Activated CD8-positive, alpha-beta T cell treated with anti-CD3 and anti-CD28 coated beads for 36 hours (primary cell): ENCODE measurements around the gene IL13RA1. TPM values are rescaled to one million over a fixed set of nuclear protein-coding genes. Genes with fewer than 3 reads are reported as not detected.
A peak's percentile ranks its signal among the peaks of the same experiment; 100 is the strongest.

Experiments
- ATAC-seq: fragments of 200-7000 bp; cut with Tn5 transposase; one replicate; pipeline ENCODE4 v1.10.0; 2021; ENCODE audit warnings: mild to moderate bottlenecking, moderate library complexity
- CTCF ChIA-PET: fragments of 350-600 bp; sonication (Branson Sonifier 250); formaldehyde crosslinking; loops from one replicate; lab custom pipeline; 2021; ENCODE audit warnings: antibody characterized with exemption; lab: Charles Lee
- POLR2A ChIA-PET: fragments of 350-600 bp; sonication (Branson Sonifier 250); formaldehyde crosslinking; loops from one replicate; lab custom pipeline; 2021; ENCODE audit warnings: antibody characterized with exemption; lab: Charles Lee
- DNase-seq: peaks from one replicate; pipeline ENCODE4 v3.0.0-alpha.2; 2020
- H3K27ac Mint-ChIP-seq: one replicate; pipeline ENCODE4 v1.8.0; 2021; ENCODE audit warnings: mild to moderate bottlenecking, mixed read lengths
- H3K27me3 Mint-ChIP-seq: one replicate; pipeline ENCODE4 v1.8.0; 2021; ENCODE audit warnings: mixed read lengths
- H3K36me3 Mint-ChIP-seq: one replicate; pipeline ENCODE4 v1.8.0; 2021; ENCODE audit warnings: low read depth, mixed read lengths
- H3K4me1 Mint-ChIP-seq: one replicate; pipeline ENCODE4 v1.8.0; 2021; ENCODE audit warnings: low read depth, mixed read lengths
- H3K4me3 Mint-ChIP-seq: one replicate; pipeline ENCODE4 v1.8.0; 2021; ENCODE audit warnings: mild to moderate bottlenecking, moderate library complexity, mixed read lengths
- H3K9me3 Mint-ChIP-seq: one replicate; pipeline ENCODE4 v1.8.0; 2021; ENCODE audit warnings: mixed read lengths
- CTCF ChIP-seq: fragments of 200-600 bp; IDR thresholded peaks from one replicate; pipeline ENCODE4 v1.8.0; 2022; ENCODE audit warnings: antibody characterized with exemption, mild to moderate bottlenecking
- intact Hi-C: fragments of 100-400 bp; cut with micrococcal nuclease; formaldehyde crosslinking; loops from one replicate; pipeline ENCODE4 v1.10.0; 2022
- total RNA-seq, 2 experiments: library from RNA; stranded (reverse); gene quantifications; one replicate each; pipeline ENCODE4 v1.2.3, GENCODE V29; 2021

IL13RA1 gene
- total RNA-seq, 2 experiments from 2014 or later: 0.18 TPM; not detected in 1

GRCh38 chrX:118823263-118824172 lies 96.1 kb downstream of the IL13RA1 start, which contains the start of gene ZCCHC12:
ZCCHC12 (plus strand) TSS chrX:118823824; CDS start chrX:118825245, 1,421 bp downstream.
- ChIA-PET CTCF (interaction anchor here (2.1 kb wide), 1 partner anchor 15 kb away, joined by 9 read pairs; no protein-coding TSS in a partner anchor), POLR2A (interaction anchor here (0.7 kb wide), 1 partner anchor 42 kb away, joined by 3 read pairs; no protein-coding TSS in a partner anchor)
- Mint-ChIP-seq H3K27ac (no peak within 1 kb of the TSS), H3K4me3 (peak within 1 kb of the TSS; percentile 59), H3K4me1 (peaks cover 23% of the 10 kb centered on the region), H3K27me3 (peaks cover 40% of the 10 kb centered on the region), H3K36me3 (peaks cover 1% of the 10 kb centered on the region), H3K9me3 (peaks cover 3% of the 10 kb centered on the region)
- DNase-seq (peak; percentile 59), ATAC-seq (peak; percentile 77)
- intact Hi-C loops: no loop called here
- TF ChIP-seq CTCF: no peak

GRCh38 chrX:118824173-118824730 lies 96.8 kb downstream of the IL13RA1 start:
- H3K9me3 Mint-ChIP-seq: peaks cover 3% of the 10 kb centered on the region

GRCh38 chrX:118825227-118825626 lies 97.8 kb downstream of the IL13RA1 start:
- ATAC-seq (no peak), DNase-seq (no peak)
- CTCF ChIA-PET: interaction anchor here (1.2 kb wide), 2 partner anchors 18 to 64 kb away, joined by 3 to 4 read pairs; no protein-coding TSS in a partner anchor
- TF ChIP-seq CTCF: no peak
- POLR2A ChIA-PET: no interaction called here
- Mint-ChIP-seq H3K4me1 (peaks cover 23% of the 10 kb centered on the region), H3K4me3 (no peak overlapping the region), H3K36me3 (peaks cover 1% of the 10 kb centered on the region), H3K9me3 (peaks cover 3% of the 10 kb centered on the region), H3K27ac (no peak overlapping the region), H3K27me3 (peaks cover 46% of the 10 kb centered on the region)
- intact Hi-C loops: no loop called here

More at GRCh38 chrX:118824173-118824730, 96.8 kb downstream of the IL13RA1 start:
- DNase-seq: peak; percentile 3
- no peak for TF ChIP-seq CTCF
- POLR2A ChIA-PET: no interaction called here
- Mint-ChIP-seq H3K4me1 (peaks cover 23% of the 10 kb centered on the region), H3K4me3 (peak overlapping the region; percentile 59), H3K27me3 (peaks cover 43% of the 10 kb centered on the region), H3K36me3 (peaks cover 1% of the 10 kb centered on the region), H3K27ac (no peak overlapping the region)
- ATAC-seq: no peak
- intact Hi-C loops: no loop called here
- CTCF ChIA-PET: interaction anchor here (1.2 to 2.1 kb wide), 2 partner anchors 15 to 63 kb away, joined by 3 to 9 read pairs; no protein-coding TSS in a partner anchor

- CTCF ChIA-PET: interaction anchor here (0.8 to 2.7 kb wide), 15 partner anchors 8 to 491 kb away, joined by 3 to 14 read pairs (median 6); partner anchors contain the start of gene ZCCHC12
Measured at GRCh38 chrX:118839334-118839958, 112.0 kb downstream of the IL13RA1 start.

More at GRCh38 chrX:118839334-118839958, 112.0 kb downstream of the IL13RA1 start:
- no peaks in the 10 kb centered on the region for H3K9me3 Mint-ChIP-seq
- H3K36me3 Mint-ChIP-seq: no peaks in the 10 kb centered on the region
- ATAC-seq (peak; percentile 81), DNase-seq (peak; percentile 79)
- POLR2A ChIA-PET: no interaction called here
- H3K4me1 Mint-ChIP-seq: no peaks in the 10 kb centered on the region
- intact Hi-C loops: no loop called here
- peaks cover 18% of the 10 kb centered on the region for H3K27me3 Mint-ChIP-seq
- peak; percentile 77 for TF ChIP-seq CTCF
- H3K27ac Mint-ChIP-seq: no peak overlapping the region
- H3K4me3 Mint-ChIP-seq: peak overlapping the region; percentile 46

Other genes starting within 250 kb of the IL13RA1 start
- 10 to 100 TPM; 45.1 to 49.5 TPM for gene DOCK11, start 231.8 kb upstream of the IL13RA1 start, total RNA-seq
- gene ZCCHC12, start 96.2 kb downstream of the IL13RA1 start, total RNA-seq: not detected
- gene LONRF3, start 247.0 kb downstream of the IL13RA1 start, total RNA-seq: 1 to 10 TPM; 1.7 to 1.9 TPM